ENCODE measurements around the gene S100A12.
"Not testable (repeated sequence)": the region's sequence is repeated elsewhere in the genome, so short reads cannot be mapped to it uniquely, and the experiment has no call there.

Gene S100A12

GRCh38 chr1:153349363-153350320, 25.8 kb downstream of the S100A12 start:
- no peak for DNase-seq

- DNase-seq = no peak
Observed at GRCh38 chr1:153348511-153349362, 26.7 kb downstream of the S100A12 start, which contains the start of gene PGLYRP4. TSS of gene PGLYRP4 (minus strand) at chr1:153348841. CDS start at chr1:153347932, 909 bp downstream.

- DNase-seq = peak in 1 of 2 experiments; percentile 47
Observed at GRCh38 chr1:153347856-153348255, 27.6 kb downstream of the S100A12 start.

- DNase-seq = not testable (repeated sequence)
Observed at GRCh38 chr1:153347049-153347448, 28.4 kb downstream of the S100A12 start.

GRCh38 chr1:153346077-153346723, 29.2 kb downstream of the S100A12 start:
- DNase-seq = no peak

GRCh38 chr1:153345187-153346076, 30.0 kb downstream of the S100A12 start:
- peak in 1 of 2 experiments; percentile 36 for DNase-seq

- DNase-seq = no peak
Observed at GRCh38 chr1:153344718-153345025, 30.7 kb downstream of the S100A12 start.

- DNase-seq = no peak
Observed at GRCh38 chr1:153343811-153344717, 31.4 kb downstream of the S100A12 start.

GRCh38 chr1:153343040-153343681, 32.3 kb downstream of the S100A12 start:
- no peak for DNase-seq

GRCh38 chr1:153342178-153342577, 33.2 kb downstream of the S100A12 start:
- no peak for DNase-seq

- no peak for DNase-seq
Observed at GRCh38 chr1:153341431-153341934, 33.9 kb downstream of the S100A12 start.

GRCh38 chr1:153340356-153340755, 35.1 kb downstream of the S100A12 start:
- DNase-seq = no peak

- DNase-seq = no peak
Observed at GRCh38 chr1:153339802-153340201, 35.6 kb downstream of the S100A12 start.

- no peak for DNase-seq
Observed at GRCh38 chr1:153337980-153338853, 37.2 kb downstream of the S100A12 start.

GRCh38 chr1:153336650-153337049, 38.8 kb downstream of the S100A12 start:
- DNase-seq = no peak

- DNase-seq = no peak
Observed at GRCh38 chr1:153333902-153334301, 41.5 kb downstream of the S100A12 start.

- DNase-seq = no peak
Observed at GRCh38 chr1:153324912-153325311, 50.5 kb downstream of the S100A12 start.

Measured in NCI-H2081 (cell line).